ENCODE measurements around the gene HES4. TPM values are rescaled to one million over a fixed set of nuclear protein-coding genes. Genes with fewer than 3 reads are reported as not detected.

Gene HES4
- total RNA-seq (2014; rRNA removed; shearing (Covaris generic)): 55.3 and 68.7 TPM in 2 replicates

GRCh38 chr1:999725-1000356, at the start of gene HES4:
Gene HES4, minus strand, starts transcription at chr1:1000097. Its CDS starts 124 bp downstream, at chr1:999973.
- H3K27ac ChIP-seq: peak within 1 kb of the TSS; percentile 100
- no peaks in the 10 kb centered on the region for H3K27me3 ChIP-seq (replicated peaks)
- peaks cover 33% of the 10 kb centered on the region for H3K4me1 ChIP-seq (replicated peaks)
- peaks cover 6% of the 10 kb centered on the region; the same call in 1 of the 2 replicates for H3K9me3 ChIP-seq (replicated peaks)
- peaks cover 31% of the 10 kb centered on the region for H3K36me3 ChIP-seq
- peak; percentile 96 for DNase-seq (ENCODE audit: low read depth in 1 of 2, low spot score in 2 of 2)
- H3K4me3 ChIP-seq: peak within 1 kb of the TSS; percentile 66

GRCh38 chr1:1048765-1049164, 48.9 kb upstream of the HES4 start:
- Histone ChIP-seq H3K9me3 (replicated peaks) (no peaks in the 10 kb centered on the region), H3K36me3 (peaks cover 53% of the 10 kb centered on the region), H3K4me1 (replicated peaks) (no peaks in the 10 kb centered on the region), H3K27me3 (replicated peaks) (no peaks in the 10 kb centered on the region), H3K4me3 (no peak overlapping the region), H3K27ac (no peak overlapping the region)
- DNase-seq (ENCODE audit: low read depth in 1 of 2, low spot score in 2 of 2): no peak

- Histone ChIP-seq H3K36me3 (peaks cover 58% of the 10 kb centered on the region), H3K27me3 (replicated peaks) (no peaks in the 10 kb centered on the region), H3K4me1 (replicated peaks) (no peaks in the 10 kb centered on the region), H3K9me3 (replicated peaks) (no peaks in the 10 kb centered on the region), H3K4me3 (no peak overlapping the region), H3K27ac (no peak overlapping the region)
- no peak for DNase-seq (ENCODE audit: low read depth in 1 of 2, low spot score in 2 of 2)
Measured at GRCh38 chr1:1047963-1048362, 48.1 kb upstream of the HES4 start.

- DNase-seq (ENCODE audit: low read depth in 1 of 2, low spot score in 2 of 2): no peak
- H3K27ac ChIP-seq: no peak overlapping the region
- H3K4me1 ChIP-seq (replicated peaks): no peaks in the 10 kb centered on the region
- no peaks in the 10 kb centered on the region for H3K27me3 ChIP-seq (replicated peaks)
- H3K4me3 ChIP-seq: no peak overlapping the region
- H3K36me3 ChIP-seq: peaks cover 61% of the 10 kb centered on the region
- no peaks in the 10 kb centered on the region for H3K9me3 ChIP-seq (replicated peaks)
Measured at GRCh38 chr1:1047407-1047806, 47.5 kb upstream of the HES4 start.

- Histone ChIP-seq H3K9me3 (replicated peaks) (no peaks in the 10 kb centered on the region), H3K4me1 (replicated peaks) (no peaks in the 10 kb centered on the region), H3K27ac (no peak overlapping the region), H3K4me3 (no peak overlapping the region), H3K27me3 (replicated peaks) (no peaks in the 10 kb centered on the region), H3K36me3 (peaks cover 62% of the 10 kb centered on the region)
- DNase-seq (ENCODE audit: low read depth in 1 of 2, low spot score in 2 of 2): no peak
Measured at GRCh38 chr1:1046767-1047166, 46.9 kb upstream of the HES4 start.

GRCh38 chr1:1046243-1046642, 46.3 kb upstream of the HES4 start:
- H3K36me3 ChIP-seq: peaks cover 59% of the 10 kb centered on the region
- DNase-seq (ENCODE audit: low read depth in 1 of 2, low spot score in 2 of 2): no peak
- H3K4me1 ChIP-seq (replicated peaks): no peaks in the 10 kb centered on the region
- no peak overlapping the region for H3K4me3 ChIP-seq
- H3K27ac ChIP-seq: no peak overlapping the region
- no peaks in the 10 kb centered on the region for H3K9me3 ChIP-seq (replicated peaks)
- H3K27me3 ChIP-seq (replicated peaks): no peaks in the 10 kb centered on the region

- no peak overlapping the region for H3K27ac ChIP-seq
Measured at GRCh38 chr1:1045129-1045528, 45.2 kb upstream of the HES4 start.

GRCh38 chr1:1044455-1045078, 44.7 kb upstream of the HES4 start:
- no peaks in the 10 kb centered on the region for H3K9me3 ChIP-seq (replicated peaks)
- DNase-seq (ENCODE audit: low read depth in 1 of 2, low spot score in 2 of 2): no peak
- no peak overlapping the region for H3K4me3 ChIP-seq
- H3K27me3 ChIP-seq (replicated peaks): no peaks in the 10 kb centered on the region
- no peak overlapping the region for H3K27ac ChIP-seq
- H3K36me3 ChIP-seq: peaks cover 56% of the 10 kb centered on the region
- H3K4me1 ChIP-seq (replicated peaks): peaks cover 9% of the 10 kb centered on the region

More at GRCh38 chr1:1045129-1045528, 45.2 kb upstream of the HES4 start:
- Histone ChIP-seq H3K27me3 (replicated peaks) (no peaks in the 10 kb centered on the region), H3K36me3 (peaks cover 58% of the 10 kb centered on the region), H3K9me3 (replicated peaks) (no peaks in the 10 kb centered on the region), H3K4me3 (no peak overlapping the region), H3K4me1 (replicated peaks) (peaks cover 5% of the 10 kb centered on the region)
- no peak for DNase-seq (ENCODE audit: low read depth in 1 of 2, low spot score in 2 of 2)

- H3K27me3 ChIP-seq (replicated peaks): no peaks in the 10 kb centered on the region
- H3K4me3 ChIP-seq: no peak overlapping the region
- no peaks in the 10 kb centered on the region for H3K9me3 ChIP-seq (replicated peaks)
- H3K4me1 ChIP-seq (replicated peaks): peaks cover 9% of the 10 kb centered on the region
- no peak overlapping the region for H3K27ac ChIP-seq
- DNase-seq (ENCODE audit: low read depth in 1 of 2, low spot score in 2 of 2): no peak
- peaks cover 52% of the 10 kb centered on the region for H3K36me3 ChIP-seq
Measured at GRCh38 chr1:1043921-1044320, 44.0 kb upstream of the HES4 start.

GRCh38 chr1:1043411-1043810, 43.5 kb upstream of the HES4 start:
- H3K9me3 ChIP-seq (replicated peaks): no peaks in the 10 kb centered on the region
- no peak for DNase-seq (ENCODE audit: low read depth in 1 of 2, low spot score in 2 of 2)
- H3K36me3 ChIP-seq: peaks cover 54% of the 10 kb centered on the region
- peaks cover 9% of the 10 kb centered on the region for H3K4me1 ChIP-seq (replicated peaks)
- no peak overlapping the region for H3K27ac ChIP-seq
- no peaks in the 10 kb centered on the region for H3K27me3 ChIP-seq (replicated peaks)
- H3K4me3 ChIP-seq: no peak overlapping the region

GRCh38 chr1:1042835-1043234, 42.9 kb upstream of the HES4 start:
- no peaks in the 10 kb centered on the region for H3K27me3 ChIP-seq (replicated peaks)
- H3K9me3 ChIP-seq (replicated peaks): no peaks in the 10 kb centered on the region
- H3K36me3 ChIP-seq: peaks cover 57% of the 10 kb centered on the region
- DNase-seq (ENCODE audit: low read depth in 1 of 2, low spot score in 2 of 2): no peak
- H3K4me3 ChIP-seq: no peak overlapping the region
- H3K27ac ChIP-seq: no peak overlapping the region
- peaks cover 9% of the 10 kb centered on the region for H3K4me1 ChIP-seq (replicated peaks)

- no peak overlapping the region for H3K27ac ChIP-seq
- H3K27me3 ChIP-seq (replicated peaks): no peaks in the 10 kb centered on the region
- peaks cover 9% of the 10 kb centered on the region for H3K4me1 ChIP-seq (replicated peaks)
- H3K9me3 ChIP-seq (replicated peaks): no peaks in the 10 kb centered on the region
- DNase-seq (ENCODE audit: low read depth in 1 of 2, low spot score in 2 of 2): no peak
- H3K4me3 ChIP-seq: no peak overlapping the region
- peaks cover 48% of the 10 kb centered on the region for H3K36me3 ChIP-seq
Measured at GRCh38 chr1:1041873-1042272, 42.0 kb upstream of the HES4 start.

GRCh38 chr1:1041092-1041523, 41.2 kb upstream of the HES4 start:
- H3K27me3 ChIP-seq (replicated peaks): no peaks in the 10 kb centered on the region
- H3K4me3 ChIP-seq: no peak overlapping the region
- no peak for DNase-seq (ENCODE audit: low read depth in 1 of 2, low spot score in 2 of 2)
- H3K36me3 ChIP-seq: peaks cover 45% of the 10 kb centered on the region
- H3K27ac ChIP-seq: no peak overlapping the region
- H3K9me3 ChIP-seq (replicated peaks): no peaks in the 10 kb centered on the region
- H3K4me1 ChIP-seq (replicated peaks): peaks cover 9% of the 10 kb centered on the region
